RWPE1 (cell line): ENCODE measurements around the gene BRD8.
A peak's percentile ranks its signal among the peaks of the same experiment; 100 is the strongest.
"Not testable (repeated sequence)": the region's sequence is repeated elsewhere in the genome, so short reads cannot be mapped to it uniquely, and the experiment has no call there.

Source experiments
- CTCF ChIA-PET: fragments of 350-600 bp; sonication (Branson Sonifier 250); formaldehyde crosslinking; extraction: SDS; loops from one replicate; lab custom pipeline; 2021; lab: Yijun Ruan, JAX
- POLR2A ChIA-PET: fragments of 400-600 bp; formaldehyde crosslinking; extraction: SDS; loops from one replicate; lab custom pipeline; 2020; ENCODE audit warnings: antibody characterized with exemption; ENCODE audit not compliant: low non-redundant PET; lab: Yijun Ruan, JAX
- DNase-seq: peaks from one replicate; pipeline ENCODE4 v3.0.0; 2012; ENCODE audit warnings: low spot score
- H3K27ac ChIP-seq: fragments of 450-650 bp; 2 replicates; pipeline ENCODE4 v1.5.1; 2017
- TF ChIP-seq, protein P1 (sequence below): fragments of 450-650 bp; conservative IDR thresholded peaks from 2 replicates; pipeline ENCODE4 v1.5.1; 2017; ENCODE audit warnings: low read depth, mild to moderate bottlenecking

Gene BRD8

DNA sequence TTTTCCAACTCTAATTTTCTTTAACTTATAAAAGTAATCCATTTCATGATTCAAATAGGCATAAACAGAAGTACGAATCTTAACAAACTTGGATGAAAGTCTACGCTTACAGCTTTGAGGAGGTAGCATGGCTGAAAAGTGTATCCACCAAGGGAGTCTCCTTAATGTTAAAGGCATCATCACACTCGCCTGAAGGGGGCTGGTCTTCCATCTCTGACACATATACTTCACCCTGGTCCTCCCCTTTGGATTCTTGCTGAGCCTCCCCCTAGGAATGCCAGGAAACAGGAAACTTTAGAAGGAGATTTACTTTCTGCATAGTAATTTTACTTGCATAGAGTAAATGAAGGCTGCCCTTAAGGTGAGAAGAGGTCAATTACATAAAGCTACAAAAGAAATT is 28.9 kb downstream of the BRD8 start:
- peak; percentile 23 for DNase-seq
- POLR2A ChIA-PET, result no interaction called here
- TF ChIP-seq, protein P1, sequence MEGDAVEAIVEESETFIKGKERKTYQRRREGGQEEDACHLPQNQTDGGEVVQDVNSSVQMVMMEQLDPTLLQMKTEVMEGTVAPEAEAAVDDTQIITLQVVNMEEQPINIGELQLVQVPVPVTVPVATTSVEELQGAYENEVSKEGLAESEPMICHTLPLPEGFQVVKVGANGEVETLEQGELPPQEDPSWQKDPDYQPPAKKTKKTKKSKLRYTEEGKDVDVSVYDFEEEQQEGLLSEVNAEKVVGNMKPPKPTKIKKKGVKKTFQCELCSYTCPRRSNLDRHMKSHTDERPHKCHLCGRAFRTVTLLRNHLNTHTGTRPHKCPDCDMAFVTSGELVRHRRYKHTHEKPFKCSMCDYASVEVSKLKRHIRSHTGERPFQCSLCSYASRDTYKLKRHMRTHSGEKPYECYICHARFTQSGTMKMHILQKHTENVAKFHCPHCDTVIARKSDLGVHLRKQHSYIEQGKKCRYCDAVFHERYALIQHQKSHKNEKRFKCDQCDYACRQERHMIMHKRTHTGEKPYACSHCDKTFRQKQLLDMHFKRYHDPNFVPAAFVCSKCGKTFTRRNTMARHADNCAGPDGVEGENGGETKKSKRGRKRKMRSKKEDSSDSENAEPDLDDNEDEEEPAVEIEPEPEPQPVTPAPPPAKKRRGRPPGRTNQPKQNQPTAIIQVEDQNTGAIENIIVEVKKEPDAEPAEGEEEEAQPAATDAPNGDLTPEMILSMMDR, result no peak
- CTCF ChIA-PET, result interaction anchor here (0.6 to 0.7 kb wide), 3 partner anchors 76 to 276 kb away, joined by 3 read pairs; no protein-coding TSS in a partner anchor
- H3K27ac ChIP-seq, result no peak overlapping the region

DNA sequence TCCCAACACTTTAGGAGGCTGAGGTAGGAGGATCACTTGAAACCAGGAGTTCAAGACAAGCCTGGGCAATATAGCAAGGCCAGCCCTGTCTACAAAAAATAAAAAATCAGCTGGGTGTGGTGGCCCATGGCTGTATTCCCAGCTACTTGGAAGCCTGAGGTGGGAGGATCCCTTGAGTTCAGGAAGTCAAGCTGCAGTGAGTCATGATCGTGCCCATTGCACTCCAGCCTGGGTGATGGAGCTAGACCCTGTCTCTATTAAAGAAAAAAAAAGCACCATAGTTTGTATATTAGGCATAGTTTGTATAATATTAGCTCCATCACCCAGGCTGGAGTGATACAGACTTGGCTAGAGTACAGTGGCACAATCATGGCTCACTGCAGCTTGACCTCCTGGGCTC is 29.6 kb downstream of the BRD8 start:
- peak; percentile 49 for DNase-seq
- ChIA-PET CTCF (interaction anchor here (0.6 kb wide), 2 partner anchors 15 to 250 kb away, joined by 3 to 5 read pairs; no protein-coding TSS in a partner anchor), POLR2A (no interaction called here)

DNA sequence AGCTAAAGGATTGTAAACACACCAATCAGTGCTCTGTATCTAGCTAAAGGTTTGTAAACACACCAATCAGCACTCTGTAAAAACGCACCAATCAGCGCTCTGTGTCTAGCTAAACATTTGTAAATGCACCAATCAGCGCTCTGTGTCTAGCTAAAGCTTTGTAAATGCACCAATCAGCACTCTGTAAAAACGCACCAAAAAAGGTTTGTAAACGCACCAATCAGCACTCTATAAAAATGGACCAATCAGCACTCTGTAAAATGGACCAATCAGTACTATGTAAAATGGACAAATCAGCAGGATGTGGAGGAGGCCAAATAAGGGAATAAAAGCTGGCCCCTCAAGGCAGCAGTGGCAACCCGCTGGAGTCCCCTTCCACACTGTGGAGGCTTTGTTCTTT is 34.9 kb downstream of the BRD8 start:
- ChIA-PET CTCF (interaction anchor here (0.6 to 1.1 kb wide), 3 partner anchors 10 to 24 kb away, joined by 3 to 4 read pairs (median 4); no protein-coding TSS in a partner anchor), POLR2A (interaction anchor here (0.6 kb wide), 2 partner anchors 34 to 101 kb away, joined by 5 to 6 read pairs; no protein-coding TSS in a partner anchor)
- not testable (repeated sequence) for H3K27ac ChIP-seq, DNase-seq

More for the DNA sequence above, 29.6 kb downstream of the BRD8 start:
- H3K27ac ChIP-seq, result peak overlapping the region; percentile 52
- TF ChIP-seq, protein P1, result no peak

DNA sequence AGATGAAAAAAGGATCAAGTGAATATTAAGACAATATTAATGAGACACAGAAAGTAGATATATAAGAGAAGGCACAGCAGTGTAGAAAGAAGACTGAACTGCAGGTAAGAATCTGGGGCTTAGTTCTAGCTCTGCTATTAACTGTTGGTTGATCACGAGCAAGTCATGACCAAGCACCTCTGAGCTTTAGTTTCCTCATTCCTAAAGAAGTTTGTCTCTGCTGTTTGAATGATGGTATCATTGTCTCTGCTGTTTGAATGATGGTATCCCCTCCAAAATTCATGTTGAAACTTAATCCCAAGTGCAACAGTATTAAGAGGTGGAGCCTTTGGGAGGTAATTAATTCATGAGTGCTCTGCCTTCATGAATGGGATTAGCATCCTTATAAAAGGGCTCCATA is 36.7 kb downstream of the BRD8 start:
- CTCF ChIA-PET, result no interaction called here
- H3K27ac ChIP-seq, result no peak overlapping the region
- TF ChIP-seq, protein P1, result no peak
- POLR2A ChIA-PET, result no interaction called here
- DNase-seq, result no peak

DNA sequence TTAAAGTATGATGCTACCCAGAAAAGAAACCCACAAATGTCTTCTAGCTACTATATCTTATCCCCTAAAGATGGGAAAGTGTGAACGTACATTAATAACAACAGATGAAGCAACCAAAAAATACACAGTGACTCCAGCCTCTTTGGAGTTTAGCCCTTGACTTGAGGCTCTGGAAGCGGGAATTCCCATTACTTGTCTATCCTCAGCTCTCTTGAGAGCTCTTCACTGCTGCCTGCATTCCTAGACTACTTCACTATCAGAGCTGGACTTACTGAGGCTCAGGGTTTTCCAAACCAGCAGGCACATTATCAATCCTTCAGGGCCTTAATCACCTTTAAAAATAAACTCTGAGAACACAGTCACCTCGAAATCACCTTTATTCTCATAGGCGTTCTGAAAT is 38.2 kb downstream of the BRD8 start:
- H3K27ac ChIP-seq, result no peak overlapping the region
- POLR2A ChIA-PET, result no interaction called here
- TF ChIP-seq, protein P1, result no peak
- DNase-seq, result no peak
- CTCF ChIA-PET, result interaction anchor here (0.7 to 1.4 kb wide), 4 partner anchors 42 to 196 kb away, joined by 3 to 7 read pairs (median 4); no protein-coding TSS in a partner anchor

DNA sequence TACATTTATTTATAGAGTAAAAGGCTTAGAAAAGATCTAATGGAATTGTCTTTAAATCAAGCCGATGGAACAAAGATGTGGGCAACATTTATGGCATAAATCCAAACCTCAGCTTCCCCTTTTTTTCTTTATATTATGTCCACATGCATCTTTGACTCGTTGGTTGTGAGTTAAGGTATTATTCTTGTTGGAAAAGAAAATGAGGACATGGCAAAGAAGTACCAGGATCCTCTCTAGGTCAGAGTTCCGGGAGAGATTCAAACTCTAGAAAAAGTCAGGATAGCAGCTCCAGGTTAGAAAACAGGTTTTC is 38.7 kb downstream of the BRD8 start:
- TF ChIP-seq, protein P1, result no peak
- no peak for DNase-seq
- ChIA-PET POLR2A (no interaction called here), CTCF (interaction anchor here (0.7 to 1.4 kb wide), 5 partner anchors 42 to 397 kb away, joined by 3 to 7 read pairs (median 3); no protein-coding TSS in a partner anchor)
- H3K27ac ChIP-seq, result no peak overlapping the region

DNA sequence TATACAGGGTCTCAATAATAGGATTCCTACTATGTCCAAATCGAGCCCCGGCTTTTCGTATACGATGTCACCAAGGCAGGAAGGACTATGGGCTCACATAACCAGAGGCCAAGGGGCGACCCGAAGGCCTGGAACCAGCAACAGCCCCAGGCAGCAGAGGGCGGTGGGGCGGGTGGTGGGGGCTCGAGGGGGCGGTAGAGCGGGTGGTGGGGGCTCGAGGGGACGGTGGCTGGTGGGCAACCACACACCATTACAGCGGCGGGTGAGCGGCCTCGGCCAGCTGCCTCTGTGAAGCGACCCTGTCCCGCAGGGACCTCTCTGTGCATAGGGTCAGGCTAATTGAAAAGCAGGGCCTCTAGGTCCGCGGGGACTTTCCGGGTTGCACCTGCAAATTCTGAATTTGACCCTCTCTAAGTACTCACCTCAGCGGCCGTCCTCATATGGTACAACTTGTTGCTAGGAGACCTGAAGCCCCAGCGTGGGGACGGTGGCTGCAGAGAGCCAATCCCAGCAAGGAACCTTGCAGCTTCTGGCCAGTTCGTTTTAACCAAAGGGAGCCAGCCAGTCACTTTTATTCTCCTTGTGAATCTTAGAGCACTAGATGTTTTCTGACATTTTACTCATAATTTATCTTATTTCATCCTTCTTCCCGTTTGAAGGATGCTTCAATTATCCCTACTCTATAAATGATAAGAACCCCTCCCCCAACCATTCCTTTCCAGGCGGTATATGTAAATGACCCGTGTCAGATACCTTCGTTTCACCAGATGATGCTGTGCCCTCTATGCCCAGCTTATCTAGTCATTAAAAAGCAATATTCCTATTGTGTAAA is 39.3 kb downstream of the BRD8 start, which contains the start of gene NME5:
TSS of gene NME5 (minus strand) at position 480 of the 832 bp plus-strand sequence. CDS start 648 bp downstream, outside the sequence.
- ChIA-PET POLR2A (no interaction called here), CTCF (interaction anchor here (0.5 to 1.4 kb wide), 3 partner anchors 62 to 396 kb away, joined by 3 to 7 read pairs (median 4); no protein-coding TSS in a partner anchor)
- DNase-seq, result no peak
- H3K27ac ChIP-seq, result no peak within 1 kb of the TSS
- TF ChIP-seq, protein P1, result no peak
